Subcutaneous adipose tissue (tissue), 4 donors: ENCODE results near the gene RNF4. TPM values are rescaled to one million over a fixed set of nuclear protein-coding genes. Genes with fewer than 3 reads are reported as not detected.

Source experiments
- total RNA-seq, 4 donors: library from RNA; depleted of rRNA; stranded (reverse); fragments of >200 nt; gene quantifications; one replicate each; pipeline ENCODE4 v1.1.0, GENCODE V29; 2016
- TF ChIP-seq, protein P1 (sequence below): fragments of 450-650 bp; IDR thresholded peaks from one replicate; pipeline ENCODE4 v1.5.1; 2016; ENCODE audit warnings: low read depth, mild to moderate bottlenecking, control low read depth, antibody characterized with exemption, moderate library complexity

RNF4 gene
- total RNA-seq, 4 donors from 2014 or later, result 33.6 to 48.4 (median 38.3) TPM

DNA sequence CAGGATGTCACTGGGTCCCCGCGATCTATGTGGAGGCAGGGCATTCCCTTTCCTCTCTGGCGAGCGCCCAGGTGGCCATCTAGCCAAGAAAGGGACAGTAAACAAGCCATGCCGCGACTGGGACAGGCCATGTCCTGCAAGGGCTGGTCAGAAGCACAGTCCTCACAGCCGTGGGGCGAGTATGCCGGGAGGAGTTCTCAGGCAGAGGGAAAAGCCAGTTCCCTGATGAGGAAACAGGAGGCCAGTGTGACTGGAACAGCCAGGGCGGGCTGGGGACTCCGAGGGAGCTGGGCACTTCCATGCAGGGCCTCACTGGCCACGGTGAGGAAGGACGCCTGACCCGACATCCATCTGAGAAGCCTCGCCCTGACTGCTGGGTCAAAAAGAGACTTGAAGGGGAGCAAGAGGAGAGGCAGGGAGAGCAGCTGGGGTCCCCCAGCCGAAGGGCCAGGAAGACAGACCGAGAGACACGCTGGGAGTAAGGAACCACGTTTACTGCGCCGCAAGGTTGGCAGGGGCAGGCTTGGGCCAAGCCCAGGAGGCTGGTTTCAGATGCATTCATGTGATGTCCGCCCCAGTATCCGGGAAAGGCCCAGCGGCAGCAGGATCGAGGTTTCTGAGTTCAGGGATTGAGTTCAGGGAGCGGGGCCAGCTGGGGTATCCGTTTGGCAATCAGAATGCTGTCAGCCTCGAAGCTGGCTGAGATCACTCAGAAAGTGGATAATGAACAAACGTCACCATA lies 35.1 kb upstream of the RNF4 start:
- TF ChIP-seq, protein P1, sequence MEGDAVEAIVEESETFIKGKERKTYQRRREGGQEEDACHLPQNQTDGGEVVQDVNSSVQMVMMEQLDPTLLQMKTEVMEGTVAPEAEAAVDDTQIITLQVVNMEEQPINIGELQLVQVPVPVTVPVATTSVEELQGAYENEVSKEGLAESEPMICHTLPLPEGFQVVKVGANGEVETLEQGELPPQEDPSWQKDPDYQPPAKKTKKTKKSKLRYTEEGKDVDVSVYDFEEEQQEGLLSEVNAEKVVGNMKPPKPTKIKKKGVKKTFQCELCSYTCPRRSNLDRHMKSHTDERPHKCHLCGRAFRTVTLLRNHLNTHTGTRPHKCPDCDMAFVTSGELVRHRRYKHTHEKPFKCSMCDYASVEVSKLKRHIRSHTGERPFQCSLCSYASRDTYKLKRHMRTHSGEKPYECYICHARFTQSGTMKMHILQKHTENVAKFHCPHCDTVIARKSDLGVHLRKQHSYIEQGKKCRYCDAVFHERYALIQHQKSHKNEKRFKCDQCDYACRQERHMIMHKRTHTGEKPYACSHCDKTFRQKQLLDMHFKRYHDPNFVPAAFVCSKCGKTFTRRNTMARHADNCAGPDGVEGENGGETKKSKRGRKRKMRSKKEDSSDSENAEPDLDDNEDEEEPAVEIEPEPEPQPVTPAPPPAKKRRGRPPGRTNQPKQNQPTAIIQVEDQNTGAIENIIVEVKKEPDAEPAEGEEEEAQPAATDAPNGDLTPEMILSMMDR, result no peak

DNA sequence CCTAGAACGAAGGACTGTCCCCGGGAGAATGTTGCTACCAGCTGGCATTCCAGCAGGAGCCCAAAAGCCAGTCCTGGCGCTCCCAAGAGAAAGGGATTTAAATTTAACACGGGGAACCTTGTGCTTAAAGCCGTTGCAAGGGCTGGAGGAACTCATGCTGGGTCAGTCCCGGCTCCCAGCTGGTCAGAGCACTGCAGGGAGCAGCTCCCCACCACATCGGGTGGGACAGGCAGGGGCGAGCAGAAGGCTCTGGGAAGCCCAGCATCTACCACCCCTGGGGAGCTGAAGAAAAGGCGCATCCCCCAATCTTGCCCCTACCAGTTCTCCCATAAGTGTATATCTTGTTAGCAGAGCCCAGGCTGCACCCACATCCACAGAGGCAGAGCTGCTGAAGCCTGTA lies 34.5 kb upstream of the RNF4 start:
- TF ChIP-seq, protein P1, result no peak

DNA sequence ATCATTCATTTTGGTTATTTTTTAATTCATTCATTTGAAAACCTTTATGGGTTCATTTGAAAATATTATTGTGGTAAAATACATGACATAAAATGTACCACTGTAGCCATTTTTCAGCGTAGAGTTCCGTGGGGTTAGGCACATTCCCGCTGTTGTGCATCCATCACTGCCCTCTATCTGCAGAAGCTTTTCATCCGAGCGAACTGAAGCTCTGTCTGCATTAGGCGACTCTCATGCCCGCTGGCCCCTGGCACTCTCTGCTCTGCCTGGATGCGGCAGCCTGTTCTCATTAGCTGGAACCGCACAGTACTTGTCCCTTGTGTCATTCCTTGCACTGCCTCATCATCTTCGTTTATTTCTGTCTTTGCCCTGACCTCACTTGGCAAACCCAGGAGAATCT lies 32.6 kb upstream of the RNF4 start:
- TF ChIP-seq, protein P1, result no peak

DNA sequence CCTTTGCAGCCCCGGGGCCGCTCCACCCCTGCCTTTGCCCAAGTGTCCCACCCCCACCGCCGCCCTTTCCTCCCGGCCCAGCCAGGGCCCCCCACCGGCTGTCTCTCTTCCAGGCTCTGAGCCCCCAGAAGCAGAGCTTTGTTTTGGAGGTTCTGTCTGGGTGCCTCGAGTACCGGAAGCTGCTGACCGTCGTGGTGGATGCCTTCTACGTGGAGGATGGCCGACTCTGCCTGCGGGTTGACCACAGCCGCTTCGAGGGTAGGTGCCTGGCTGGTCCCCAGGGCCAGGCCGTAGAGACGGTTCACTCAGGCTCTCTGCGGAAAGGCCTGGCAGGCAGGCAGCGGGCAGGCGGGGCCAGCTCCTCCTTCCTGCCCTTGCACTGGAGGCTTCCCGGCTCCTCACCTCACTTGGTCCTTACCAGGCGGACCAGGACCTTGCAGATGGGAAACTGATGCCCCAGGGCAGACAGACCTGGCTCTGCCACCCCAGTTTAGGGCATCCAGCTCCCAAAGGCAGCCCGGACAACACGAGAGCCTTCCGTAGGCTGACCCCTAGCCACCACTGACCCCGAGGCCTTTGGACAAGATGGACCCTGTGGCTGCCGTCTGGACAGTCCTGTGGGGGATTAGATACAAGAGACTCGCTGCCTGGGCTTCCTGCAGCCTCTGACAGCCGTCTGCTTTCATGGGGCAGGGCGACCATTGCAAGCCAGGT lies 32.0 kb upstream of the RNF4 start:
- TF ChIP-seq, protein P1, result no peak

DNA sequence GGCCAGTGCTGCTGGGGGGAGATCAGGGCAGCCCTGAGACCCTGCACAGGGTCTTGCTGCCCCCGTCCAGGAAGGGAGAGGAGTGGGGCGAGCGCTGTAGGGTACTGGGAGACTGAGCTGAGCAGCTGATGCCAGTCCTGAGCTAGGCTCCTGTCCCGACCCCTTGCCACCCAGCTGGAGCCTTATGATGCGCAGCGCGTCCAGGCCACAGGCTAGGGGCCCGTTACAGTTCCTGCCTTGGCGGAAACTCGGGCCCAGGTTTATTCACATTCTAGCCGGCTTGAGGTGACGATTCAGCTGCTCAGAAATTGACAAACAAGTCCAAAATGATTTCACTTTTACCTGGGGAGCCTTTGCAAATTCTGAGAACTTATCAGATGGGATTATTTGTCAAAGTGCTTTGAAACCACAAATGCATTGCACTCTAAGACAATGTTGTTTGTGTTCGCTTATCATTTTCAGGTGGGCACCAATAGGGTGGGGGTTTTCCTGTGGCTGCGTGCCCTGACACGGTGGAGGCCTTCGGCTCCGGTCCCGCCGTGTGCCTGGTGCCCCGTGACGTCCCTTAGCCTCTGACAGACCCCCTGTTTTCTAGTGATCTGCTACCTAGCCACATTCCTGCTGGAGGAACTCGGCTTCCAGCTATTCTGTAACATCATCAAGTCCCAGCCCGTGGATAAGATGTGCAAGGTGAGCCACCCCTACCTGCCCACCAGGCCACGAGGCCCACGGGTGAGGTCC lies 31.3 kb upstream of the RNF4 start:
- TF ChIP-seq, protein P1, result no peak

DNA sequence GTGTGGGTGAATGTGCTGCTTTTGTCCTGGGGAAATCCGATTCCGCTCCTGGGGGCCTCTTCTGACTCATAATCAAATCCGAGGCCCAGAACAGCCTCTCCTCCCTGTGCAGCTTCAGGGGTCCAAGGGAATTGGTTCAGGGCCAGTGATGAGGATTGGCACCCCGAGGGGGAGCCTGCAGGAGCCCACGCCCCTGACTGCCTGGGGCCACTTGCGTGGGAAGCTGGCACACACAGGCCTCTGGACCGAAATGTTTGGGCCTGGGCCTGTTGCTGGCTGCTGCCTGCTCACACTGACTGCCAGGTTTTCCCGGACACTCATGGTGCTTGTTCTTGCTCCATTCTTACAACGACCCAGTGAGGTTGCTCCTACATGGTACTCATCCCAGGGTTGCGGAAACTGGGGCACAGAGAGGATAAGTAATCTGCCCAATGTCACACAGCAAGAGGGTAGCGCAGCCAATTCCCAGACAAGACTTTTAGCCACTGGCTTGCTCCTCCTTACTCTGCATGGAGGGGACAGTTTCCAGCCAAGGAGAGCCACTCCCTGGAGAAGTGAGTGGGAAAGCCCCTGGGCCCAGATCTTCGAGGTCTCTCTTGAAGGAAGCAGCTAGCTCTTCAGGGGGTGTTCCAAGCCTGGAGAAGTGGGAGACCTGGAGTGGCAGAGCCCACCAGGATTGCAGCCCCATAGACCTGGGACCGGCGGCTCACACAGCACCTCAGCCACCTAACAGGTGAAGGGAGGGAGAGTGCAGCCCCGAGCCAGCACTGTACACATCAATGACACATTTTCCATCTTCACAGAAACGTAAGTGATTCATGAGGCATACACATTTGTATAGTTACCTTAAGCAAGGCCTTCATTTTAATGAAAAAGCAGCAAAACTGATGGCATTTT lies 29.8 kb upstream of the RNF4 start:
- TF ChIP-seq, protein P1, result no peak
